Osteocyte (in vitro differentiated cells): Measurements from ENCODE around the gene LRRC4C. TPM values are rescaled to one million over a fixed set of nuclear protein-coding genes. Genes with fewer than 3 reads are reported as not detected.

Experiments
- DNase-seq: peaks from one replicate; pipeline ENCODE4 v3.0.0; 2021; ENCODE audit warnings: mixed read lengths; ENCODE audit not compliant: unreplicated experiment; ENCODE audit errors: extremely low spot score
- H3K27ac Mint-ChIP-seq: one replicate; pipeline ENCODE4 v1.8.0; 2021; ENCODE audit warnings: mild to moderate bottlenecking, mixed read lengths; ENCODE audit not compliant: unreplicated experiment
- H3K27me3 Mint-ChIP-seq: one replicate; pipeline ENCODE4 v1.8.0; 2021; ENCODE audit warnings: mixed read lengths; ENCODE audit not compliant: unreplicated experiment
- H3K36me3 Mint-ChIP-seq: one replicate; pipeline ENCODE4 v1.8.0; 2021; ENCODE audit warnings: mixed read lengths; ENCODE audit not compliant: unreplicated experiment
- H3K4me1 Mint-ChIP-seq: one replicate; pipeline ENCODE4 v1.8.0; 2021; ENCODE audit warnings: mixed read lengths; ENCODE audit not compliant: unreplicated experiment
- H3K4me3 Mint-ChIP-seq: one replicate; pipeline ENCODE4 v1.8.0; 2021; ENCODE audit warnings: mild to moderate bottlenecking, moderate library complexity, mixed read lengths; ENCODE audit not compliant: unreplicated experiment
- H3K9me3 Mint-ChIP-seq: one replicate; pipeline ENCODE4 v1.8.0; 2021; ENCODE audit warnings: mixed read lengths; ENCODE audit not compliant: unreplicated experiment
- total RNA-seq: library from RNA; stranded (reverse); gene quantifications from 2 replicates; pipeline ENCODE4 v1.2.1, GENCODE V29; 2021
- TF ChIP-seq, protein P1 (sequence below): fragments of 200-600 bp; sonication (generic); IDR thresholded peaks from 2 replicates; pipeline ENCODE4 v1.5.0; 2021; ENCODE audit warnings: antibody characterized with exemption, mild to moderate bottlenecking, moderate library complexity

Gene LRRC4C
- total RNA-seq, 1 donor from 2014 or later, result 0.16 TPM

- no peak overlapping the region for H3K4me3 Mint-ChIP-seq
- no peaks in the 10 kb centered on the region for H3K9me3 Mint-ChIP-seq
- no peak for DNase-seq
- no peak overlapping the region for H3K27ac Mint-ChIP-seq
- no peaks in the 10 kb centered on the region for H3K36me3 Mint-ChIP-seq
- H3K4me1 Mint-ChIP-seq, result peaks cover 7% of the 10 kb centered on the region
- no peaks in the 10 kb centered on the region for H3K27me3 Mint-ChIP-seq
- TF ChIP-seq, protein P1, sequence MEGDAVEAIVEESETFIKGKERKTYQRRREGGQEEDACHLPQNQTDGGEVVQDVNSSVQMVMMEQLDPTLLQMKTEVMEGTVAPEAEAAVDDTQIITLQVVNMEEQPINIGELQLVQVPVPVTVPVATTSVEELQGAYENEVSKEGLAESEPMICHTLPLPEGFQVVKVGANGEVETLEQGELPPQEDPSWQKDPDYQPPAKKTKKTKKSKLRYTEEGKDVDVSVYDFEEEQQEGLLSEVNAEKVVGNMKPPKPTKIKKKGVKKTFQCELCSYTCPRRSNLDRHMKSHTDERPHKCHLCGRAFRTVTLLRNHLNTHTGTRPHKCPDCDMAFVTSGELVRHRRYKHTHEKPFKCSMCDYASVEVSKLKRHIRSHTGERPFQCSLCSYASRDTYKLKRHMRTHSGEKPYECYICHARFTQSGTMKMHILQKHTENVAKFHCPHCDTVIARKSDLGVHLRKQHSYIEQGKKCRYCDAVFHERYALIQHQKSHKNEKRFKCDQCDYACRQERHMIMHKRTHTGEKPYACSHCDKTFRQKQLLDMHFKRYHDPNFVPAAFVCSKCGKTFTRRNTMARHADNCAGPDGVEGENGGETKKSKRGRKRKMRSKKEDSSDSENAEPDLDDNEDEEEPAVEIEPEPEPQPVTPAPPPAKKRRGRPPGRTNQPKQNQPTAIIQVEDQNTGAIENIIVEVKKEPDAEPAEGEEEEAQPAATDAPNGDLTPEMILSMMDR, result no peak
Observed at GRCh38 chr11:40337118-40337517, 1122.3 kb downstream of the LRRC4C start.

- peak overlapping the region; percentile 34 for H3K4me3 Mint-ChIP-seq
- no peaks in the 10 kb centered on the region for H3K9me3 Mint-ChIP-seq
- no peaks in the 10 kb centered on the region for H3K27me3 Mint-ChIP-seq
- TF ChIP-seq, protein P1, result no peak
- H3K27ac Mint-ChIP-seq, result peak overlapping the region; percentile 92
- DNase-seq, result peak; percentile 92
- no peaks in the 10 kb centered on the region for H3K36me3 Mint-ChIP-seq
- peaks cover 26% of the 10 kb centered on the region for H3K4me1 Mint-ChIP-seq
Observed at GRCh38 chr11:40328890-40329614, 1130.4 kb downstream of the LRRC4C start.

GRCh38 chr11:40323241-40323640, 1136.2 kb downstream of the LRRC4C start:
- no peaks in the 10 kb centered on the region for H3K36me3 Mint-ChIP-seq
- H3K27me3 Mint-ChIP-seq, result peaks cover 15% of the 10 kb centered on the region
- TF ChIP-seq, protein P1, result no peak
- no peak overlapping the region for H3K4me3 Mint-ChIP-seq
- H3K27ac Mint-ChIP-seq, result no peak overlapping the region
- H3K4me1 Mint-ChIP-seq, result peaks cover 9% of the 10 kb centered on the region
- H3K9me3 Mint-ChIP-seq, result no peaks in the 10 kb centered on the region
- DNase-seq, result no peak

DNA sequence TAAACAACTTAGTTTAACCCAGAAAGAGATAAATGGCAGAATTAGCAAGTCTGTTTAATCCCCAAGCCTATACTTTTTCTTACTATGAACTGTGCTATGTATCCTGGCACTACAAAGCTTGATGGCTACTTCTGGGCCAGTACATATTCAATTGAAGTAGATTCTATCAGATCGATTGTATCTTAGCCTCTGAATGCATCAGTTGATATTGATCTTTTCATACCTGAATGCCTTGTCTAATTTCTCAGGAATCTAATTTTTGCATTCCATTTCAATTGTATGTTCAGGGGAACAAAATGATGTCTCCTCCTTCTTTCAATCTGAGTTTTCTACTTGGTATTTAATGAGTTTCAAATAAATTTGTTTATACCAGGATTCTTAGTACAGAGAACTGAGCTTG, 1137.9 kb downstream of the LRRC4C start:
- Mint-ChIP-seq H3K36me3 (no peaks in the 10 kb centered on the region), H3K27me3 (peaks cover 30% of the 10 kb centered on the region), H3K27ac (no peak overlapping the region), H3K4me3 (no peak overlapping the region), H3K4me1 (no peaks in the 10 kb centered on the region), H3K9me3 (no peaks in the 10 kb centered on the region)
- DNase-seq, result no peak
- TF ChIP-seq, protein P1, result no peak

GRCh38 chr11:40316171-40316570, 1143.3 kb downstream of the LRRC4C start:
- Mint-ChIP-seq H3K36me3 (no peaks in the 10 kb centered on the region), H3K4me3 (no peak overlapping the region), H3K27me3 (peaks cover 68% of the 10 kb centered on the region)

More at GRCh38 chr11:40316171-40316570, 1143.3 kb downstream of the LRRC4C start:
- TF ChIP-seq, protein P1, result no peak
- H3K9me3 Mint-ChIP-seq, result no peaks in the 10 kb centered on the region
- H3K27ac Mint-ChIP-seq, result no peak overlapping the region
- no peak for DNase-seq
- H3K4me1 Mint-ChIP-seq, result peaks cover 8% of the 10 kb centered on the region
